Muscle of back (tissue), 11 donors: ENCODE data around the gene RANBP17. TPM values are rescaled to one million over a fixed set of nuclear protein-coding genes. Genes with fewer than 3 reads are reported as not detected.
A peak's percentile ranks its signal among the peaks of the same experiment; 100 is the strongest.

Experiments used
- DNase-seq, 3 donors: peaks; one replicate each; pipeline versions ENCODE4 v3.0.0 to v3.0.0-alpha.2; 2013
- polyA plus RNA-seq, 10 donors: library from polyadenylated mRNA; unstranded; fragments of 120-200 nt; gene quantifications; one replicate each; pipeline ENCODE4 v1.2.1, GENCODE V29; 2013; ENCODE audit not compliant: insufficient read length in 10 of 10

The RANBP17 gene
- polyA plus RNA-seq, 10 donors, result 4.6 to 18.0 (median 7.4) TPM

GRCh38 chr5:171081319-171081718 is 219.5 kb downstream of the RANBP17 start:
- no peak for DNase-seq

GRCh38 chr5:171092194-171092593 is 230.4 kb downstream of the RANBP17 start:
- no peak for DNase-seq

- no peak for DNase-seq
Observed at GRCh38 chr5:171093598-171093997, 231.8 kb downstream of the RANBP17 start.

- DNase-seq, result no peak
Observed at GRCh38 chr5:171094356-171094755, 232.5 kb downstream of the RANBP17 start.

GRCh38 chr5:171102877-171103610 is 241.2 kb downstream of the RANBP17 start:
- DNase-seq, result no peak

- no peak for DNase-seq
Observed at GRCh38 chr5:171107669-171108068, 245.9 kb downstream of the RANBP17 start.

GRCh38 chr5:171115519-171115918 is 253.7 kb downstream of the RANBP17 start:
- DNase-seq, result no peak

- no peak for DNase-seq
Observed at GRCh38 chr5:171116719-171117118, 254.9 kb downstream of the RANBP17 start.

- DNase-seq, result no peak
Observed at GRCh38 chr5:171120986-171121622, 259.3 kb downstream of the RANBP17 start.

GRCh38 chr5:171121638-171122037 is 259.8 kb downstream of the RANBP17 start:
- DNase-seq, result no peak

GRCh38 chr5:171122372-171122771 is 260.6 kb downstream of the RANBP17 start:
- DNase-seq, result peak in 1 of 3 donors; percentile 3

- DNase-seq, result no peak
Observed at GRCh38 chr5:171123417-171123816, 261.6 kb downstream of the RANBP17 start.

- DNase-seq, result peak in 1 of 3 donors; percentile 1
Observed at GRCh38 chr5:171127314-171127713, 265.5 kb downstream of the RANBP17 start.

- no peak for DNase-seq
Observed at GRCh38 chr5:171128136-171128535, 266.3 kb downstream of the RANBP17 start.

- DNase-seq, result no peak
Observed at GRCh38 chr5:171129308-171129707, 267.5 kb downstream of the RANBP17 start.

- no peak for DNase-seq
Observed at GRCh38 chr5:171131497-171131896, 269.7 kb downstream of the RANBP17 start.

- peak in 1 of 3 donors; percentile 20 for DNase-seq
Observed at GRCh38 chr5:171137768-171138525, 276.1 kb downstream of the RANBP17 start.

- no peak for DNase-seq
Observed at GRCh38 chr5:171139227-171139626, 277.4 kb downstream of the RANBP17 start.

GRCh38 chr5:171142617-171143016 is 280.8 kb downstream of the RANBP17 start:
- no peak for DNase-seq

- DNase-seq, result peak in 1 of 3 donors; percentile 7
Observed at GRCh38 chr5:171143171-171143570, 281.4 kb downstream of the RANBP17 start.

- DNase-seq, result no peak
Observed at GRCh38 chr5:171143926-171144325, 282.1 kb downstream of the RANBP17 start.

- no peak for DNase-seq
Observed at GRCh38 chr5:171149333-171149732, 287.5 kb downstream of the RANBP17 start.

GRCh38 chr5:171149772-171150171 is 288.0 kb downstream of the RANBP17 start:
- DNase-seq, result no peak
